ENCODE measurements around the gene GFOD1.
"Not testable (repeated sequence)": the region's sequence is repeated elsewhere in the genome, so short reads cannot be mapped to it uniquely, and the experiment has no call there.

The GFOD1 gene

DNA sequence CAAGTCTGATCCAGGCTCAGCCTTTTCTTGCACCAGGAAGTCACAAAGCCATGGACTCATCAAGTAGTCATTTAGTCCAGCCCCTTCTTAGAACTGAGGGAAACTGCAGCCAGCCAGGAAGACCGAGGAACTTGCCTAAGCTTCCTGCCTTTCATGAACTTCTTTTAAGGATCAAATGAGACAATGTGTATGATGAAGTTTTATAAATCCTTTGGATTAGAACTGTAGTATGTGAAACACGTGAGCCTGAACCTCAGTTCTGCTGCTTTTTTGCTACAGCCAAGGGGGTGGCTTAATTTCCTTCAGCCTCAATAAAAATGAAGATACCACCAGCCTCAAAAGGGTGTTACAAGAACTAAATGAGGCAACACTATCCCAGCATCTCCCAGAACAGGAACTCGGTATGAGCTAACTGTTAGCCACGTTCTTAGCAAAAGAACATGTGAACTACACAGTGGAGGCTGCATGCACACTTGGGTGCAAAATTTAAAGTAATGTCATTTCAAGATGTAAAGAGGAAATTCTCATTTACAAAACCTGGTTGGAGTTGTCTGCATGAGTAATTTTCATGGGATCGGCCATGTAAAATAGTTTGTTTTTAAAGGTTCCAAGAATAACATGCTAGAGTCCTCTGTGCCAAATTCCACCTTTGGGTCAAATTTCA is 83.0 kb downstream of the GFOD1 start:
- DNase-seq (ENCODE audit: low spot score), result peak; percentile 15

DNA sequence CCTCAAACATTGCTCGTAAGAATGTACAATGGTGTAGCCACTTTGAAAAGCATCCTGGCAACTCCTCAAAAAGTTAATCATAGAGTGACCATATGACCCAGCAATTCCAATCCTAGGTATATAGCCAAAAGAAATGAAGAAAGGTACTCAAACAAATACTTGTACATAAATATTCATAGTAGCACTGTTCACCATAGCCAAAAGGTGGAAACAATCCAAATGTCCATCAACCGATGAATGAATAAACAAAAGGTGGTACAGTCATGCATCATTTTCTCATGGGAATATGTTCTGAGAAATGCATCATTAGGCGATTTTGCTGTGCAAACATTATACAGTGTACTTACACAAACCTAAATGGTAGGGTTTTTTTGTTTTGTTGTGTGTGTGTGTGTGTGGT is 84.7 kb downstream of the GFOD1 start:
- no peak for DNase-seq (ENCODE audit: low spot score)

DNA sequence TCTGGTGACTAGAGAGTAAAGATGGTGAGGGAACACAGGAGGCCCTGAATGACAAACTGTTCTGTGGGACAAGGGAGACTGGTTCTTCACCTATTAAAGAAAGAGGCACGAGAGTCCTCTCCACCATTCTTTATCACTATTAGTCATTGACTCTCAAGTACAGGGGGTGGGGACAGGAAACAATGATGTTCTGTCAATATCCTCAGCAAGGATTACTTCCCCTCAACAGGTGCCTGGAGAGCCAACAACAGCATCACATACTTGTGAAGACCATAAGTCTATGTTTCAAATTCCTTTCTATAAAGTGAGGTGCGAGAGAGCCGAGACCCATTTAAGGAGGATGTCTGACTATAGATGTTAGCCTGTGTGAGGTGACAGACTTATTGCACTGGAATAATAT is 86.6 kb downstream of the GFOD1 start:
- DNase-seq (ENCODE audit: low spot score), result no peak

DNA sequence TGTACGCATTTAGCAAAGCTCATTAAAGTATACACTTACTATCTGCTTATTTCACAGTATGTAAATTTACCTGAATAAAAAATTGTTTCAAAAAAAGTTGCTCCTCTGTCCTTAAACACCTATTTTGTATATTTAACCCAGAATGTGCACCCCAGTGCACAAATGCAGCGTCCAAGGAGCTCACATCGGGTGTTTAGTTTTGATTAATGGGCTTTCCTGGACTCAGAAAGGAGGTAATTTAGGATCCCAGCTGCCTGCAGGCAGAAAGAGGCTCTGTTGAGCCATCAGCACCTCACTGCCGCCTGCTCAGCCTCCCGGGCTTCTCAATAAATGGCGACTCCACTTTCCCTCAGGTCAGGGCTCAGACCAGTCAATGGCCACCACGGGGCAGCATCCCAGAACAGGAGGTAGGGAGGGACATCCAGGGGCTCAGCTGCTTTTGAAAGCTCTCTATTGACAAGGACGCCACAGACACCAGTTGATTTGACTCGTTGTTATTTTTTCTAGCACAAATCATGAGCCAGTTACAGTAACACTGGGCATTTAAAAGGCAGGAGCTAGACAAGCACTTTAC is 88.9 kb downstream of the GFOD1 start:
- no peak for DNase-seq (ENCODE audit: low spot score)

DNA sequence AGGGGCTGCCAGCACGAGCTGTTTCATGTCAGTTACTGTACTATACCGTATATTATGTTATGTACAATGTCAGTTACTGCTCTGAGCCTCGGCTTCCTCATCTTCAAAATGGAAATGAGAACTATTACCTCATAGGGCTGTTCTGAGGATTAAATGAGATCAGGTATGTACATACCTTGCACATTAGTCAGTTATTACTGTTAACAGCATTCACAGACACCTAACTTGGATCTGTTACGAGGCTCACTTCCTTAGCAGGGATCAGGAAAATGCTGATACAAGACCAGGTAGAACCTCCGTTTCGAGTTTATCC is 89.4 kb downstream of the GFOD1 start:
- DNase-seq (ENCODE audit: low spot score), result peak; percentile 32

DNA sequence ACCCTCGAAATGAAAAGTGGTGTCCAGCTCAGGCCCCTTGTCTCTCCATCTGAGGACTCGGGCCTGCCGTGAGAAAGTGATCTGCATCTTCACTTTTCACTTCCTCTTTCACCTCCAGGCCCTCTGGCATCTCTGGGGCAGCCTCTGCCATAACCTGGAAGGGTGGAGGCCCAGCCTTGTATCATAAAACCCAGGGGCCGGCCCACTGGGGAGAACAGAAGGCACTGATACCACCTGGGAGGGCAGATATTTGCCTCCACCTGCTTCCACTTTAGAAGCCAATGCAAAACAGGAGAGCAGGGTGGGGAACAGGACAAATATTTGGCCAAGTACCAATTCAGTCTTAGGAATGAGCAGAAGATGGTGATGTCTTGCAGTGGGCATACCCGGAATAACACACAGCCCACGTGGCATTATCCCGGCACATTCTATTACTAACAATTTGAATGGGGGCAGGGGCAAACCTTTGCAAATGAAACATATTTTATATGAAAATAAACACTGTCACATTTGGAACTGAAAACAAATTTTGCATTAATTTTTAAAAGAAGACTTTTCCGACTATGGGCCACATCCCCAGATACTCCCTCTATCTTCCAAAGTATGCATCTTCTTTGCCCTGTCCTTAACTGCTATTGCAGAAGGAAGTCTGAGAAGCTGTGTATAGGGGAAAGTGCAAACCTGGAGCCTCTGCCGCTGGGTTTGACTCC is 89.9 kb downstream of the GFOD1 start:
- DNase-seq (ENCODE audit: low spot score), result peak; percentile 31

DNA sequence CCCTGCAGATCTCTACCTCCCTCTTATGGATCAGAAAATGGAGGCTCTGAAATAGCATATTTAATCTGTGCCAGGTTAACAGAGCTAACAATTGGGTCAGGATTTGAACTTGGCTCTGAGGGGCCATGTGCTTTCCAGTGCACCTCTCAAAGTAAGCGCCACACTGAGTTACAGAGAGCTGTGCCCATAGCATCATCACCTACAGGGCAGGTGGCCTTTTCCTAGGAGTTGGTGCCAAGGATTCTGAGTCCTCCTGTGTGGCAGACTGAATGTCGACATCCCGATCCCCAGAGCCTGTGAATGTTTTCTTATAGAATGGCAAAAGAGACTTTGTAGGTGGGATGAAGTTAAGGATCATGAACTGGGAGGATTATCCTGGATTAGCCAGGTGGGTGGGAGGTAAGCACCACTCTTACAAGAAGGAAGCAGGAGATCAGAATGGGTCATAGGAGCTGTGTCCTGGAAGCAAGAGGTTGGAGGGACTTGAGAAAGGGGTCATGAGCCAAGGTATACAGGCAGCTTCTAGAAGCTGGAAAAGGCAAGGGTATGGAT is 91.1 kb downstream of the GFOD1 start:
- DNase-seq (ENCODE audit: low spot score), result no peak

DNA sequence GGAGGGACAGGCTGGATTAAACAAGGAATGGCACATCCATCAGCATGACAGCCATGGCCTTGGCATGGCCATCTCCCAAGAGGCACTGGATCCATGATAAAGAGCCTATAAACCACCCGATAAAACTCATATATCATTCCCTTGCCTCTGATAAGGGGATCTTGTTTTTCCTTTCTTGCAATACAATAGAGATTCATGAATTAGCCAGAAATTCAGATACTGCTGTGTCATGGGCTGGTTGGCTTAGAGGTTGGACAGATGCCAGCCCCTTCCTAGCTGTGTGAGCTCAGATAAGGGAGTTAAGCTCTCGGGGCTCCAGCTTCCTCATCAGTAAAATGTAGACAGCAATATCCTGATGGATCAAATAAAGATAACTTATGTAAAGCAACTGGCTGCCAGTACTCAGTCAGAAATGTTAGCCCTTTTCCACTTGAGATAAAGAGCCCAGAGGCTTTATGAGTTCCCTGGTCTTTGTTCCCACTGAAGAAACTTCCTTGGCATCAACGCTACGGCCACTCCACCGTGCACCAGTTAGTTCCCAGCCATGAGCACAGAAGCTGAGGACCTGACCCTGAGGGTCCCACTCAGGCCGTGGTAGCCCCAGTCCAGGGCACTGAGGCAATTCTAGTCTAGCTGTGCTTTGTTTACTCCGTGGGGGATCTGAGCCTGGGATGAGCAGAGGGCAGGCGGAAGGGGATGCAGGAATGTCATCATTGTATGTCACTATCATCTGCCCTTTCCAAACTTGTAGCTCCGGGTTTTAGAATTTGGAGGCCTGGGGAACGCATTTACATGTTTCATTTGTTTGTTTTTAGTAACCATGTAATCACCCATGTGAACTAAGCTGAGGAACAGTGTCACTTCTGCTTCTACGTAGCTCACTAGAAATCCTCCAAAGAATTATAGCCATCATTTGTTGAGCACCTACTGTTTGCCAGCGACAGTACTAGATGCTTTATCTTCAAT is 91.8 kb downstream of the GFOD1 start:
- peak; percentile 82 for DNase-seq (ENCODE audit: low spot score)

DNA sequence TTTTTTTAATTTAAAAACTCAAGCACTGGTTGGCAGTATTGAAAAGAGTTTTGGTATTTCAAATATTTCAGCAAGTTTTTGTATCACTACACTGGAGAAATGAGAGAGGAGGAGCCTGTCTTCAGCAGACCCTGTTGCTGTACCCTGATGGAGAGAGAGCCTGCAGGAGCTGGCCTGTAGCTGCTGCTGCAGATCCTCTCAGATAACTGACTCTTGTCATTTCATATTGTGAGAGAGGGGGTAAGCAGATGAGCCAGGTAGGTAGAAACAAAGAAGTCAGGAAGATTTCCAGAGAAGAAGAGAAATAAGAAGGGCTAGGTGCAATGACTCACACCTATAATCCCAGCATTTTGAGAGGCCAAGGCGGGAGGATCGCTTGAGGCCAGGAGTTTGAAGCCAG is 94.9 kb downstream of the GFOD1 start:
- no peak for DNase-seq (ENCODE audit: low spot score)

DNA sequence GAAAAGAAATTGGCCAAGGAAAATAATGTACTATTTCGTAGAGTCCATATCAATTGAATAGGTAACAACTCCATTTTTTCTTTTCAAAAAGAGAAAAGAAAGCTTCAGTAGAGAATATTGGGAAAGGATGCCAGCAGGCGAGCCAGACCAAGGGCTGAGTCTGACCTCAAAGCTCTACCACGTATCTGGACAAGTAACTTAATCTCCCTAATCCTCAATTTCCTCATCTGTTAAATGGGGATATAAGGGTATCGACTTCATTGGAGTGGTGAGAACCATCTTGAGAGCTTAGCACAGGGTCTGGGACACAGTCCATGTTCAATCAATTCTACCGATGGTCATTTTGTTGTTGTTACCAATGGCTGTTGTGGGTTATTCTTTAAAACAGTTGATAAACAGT is 95.9 kb downstream of the GFOD1 start:
- DNase-seq (ENCODE audit: low spot score), result no peak

DNA sequence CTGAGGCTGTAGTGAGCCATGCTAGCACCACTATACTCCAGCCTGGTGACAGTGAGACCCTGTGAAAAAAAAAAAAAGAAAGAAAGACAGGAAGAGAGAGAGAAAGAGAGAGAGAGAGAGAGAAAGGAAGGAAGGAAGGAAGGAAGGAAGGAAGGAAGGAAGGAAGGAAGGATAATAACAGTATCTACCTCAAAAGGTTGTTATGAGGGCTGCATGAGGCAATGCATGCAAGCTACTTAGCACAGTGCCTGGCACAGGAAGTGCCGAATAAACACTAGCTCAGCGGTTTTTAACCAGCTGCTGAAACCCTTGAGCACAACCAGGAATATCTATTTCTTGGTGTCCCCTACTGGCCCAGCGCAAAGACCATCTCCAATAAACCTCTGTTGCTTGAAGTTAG is 96.7 kb downstream of the GFOD1 start:
- DNase-seq (ENCODE audit: low spot score), result no peak

DNA sequence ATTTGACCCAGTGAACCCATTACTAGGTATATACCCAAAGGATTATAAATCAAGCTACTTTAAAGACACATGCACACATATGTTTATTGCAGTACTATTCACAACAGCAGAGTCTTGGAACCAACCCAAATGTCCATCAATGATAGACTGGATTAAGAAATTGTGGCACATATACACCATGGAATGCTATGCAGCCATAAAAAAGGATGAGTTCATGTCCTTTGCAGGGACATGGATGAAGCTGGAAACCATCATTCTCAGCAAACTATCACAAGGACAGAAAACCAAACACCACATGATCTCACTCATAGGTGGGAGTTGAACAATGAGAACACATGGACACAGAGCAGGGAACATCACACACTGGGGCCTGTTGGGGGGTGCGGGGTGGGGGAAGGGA is 98.2 kb downstream of the GFOD1 start:
- DNase-seq (ENCODE audit: low spot score), result not testable (repeated sequence)

DNA sequence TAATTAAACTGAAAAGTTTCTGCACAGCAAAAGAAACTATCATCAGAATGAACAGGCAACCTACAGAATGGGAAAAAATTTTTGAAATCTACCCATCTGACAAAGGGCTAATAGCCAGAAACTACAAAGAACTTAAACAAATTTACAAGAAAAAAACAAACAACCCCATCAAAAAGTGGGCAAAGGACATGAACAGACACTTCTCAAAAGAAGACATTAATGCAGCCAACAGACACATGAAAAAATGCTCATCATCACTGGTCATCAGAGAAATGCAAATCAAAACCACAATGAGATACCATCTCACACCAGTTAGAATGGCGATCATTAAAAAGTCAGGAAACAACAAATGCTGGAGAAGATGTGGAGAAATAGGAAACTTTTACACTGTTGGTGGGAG is 98.6 kb downstream of the GFOD1 start:
- DNase-seq (ENCODE audit: low spot score), result not testable (repeated sequence)

DNA sequence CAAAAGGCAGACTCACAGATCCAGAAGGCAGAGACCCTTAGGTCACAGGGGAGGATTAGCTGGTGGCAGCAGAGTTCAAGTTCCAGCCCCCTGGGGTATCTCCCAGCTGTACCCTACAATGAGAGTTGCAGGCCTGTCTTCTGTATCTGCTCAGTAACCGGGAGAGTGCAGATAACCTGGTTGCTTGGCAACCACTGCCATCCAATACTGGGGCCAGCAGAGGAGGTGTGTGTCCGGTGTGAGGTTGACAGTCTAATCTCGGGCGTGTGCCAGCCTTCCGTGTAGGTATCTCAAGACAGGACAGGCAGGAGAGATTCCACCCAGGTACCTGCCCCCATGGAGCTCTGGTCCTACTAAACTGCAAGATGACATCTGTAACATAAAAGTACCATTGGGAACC is 102.4 kb downstream of the GFOD1 start:
- DNase-seq (ENCODE audit: low spot score), result no peak

DNA sequence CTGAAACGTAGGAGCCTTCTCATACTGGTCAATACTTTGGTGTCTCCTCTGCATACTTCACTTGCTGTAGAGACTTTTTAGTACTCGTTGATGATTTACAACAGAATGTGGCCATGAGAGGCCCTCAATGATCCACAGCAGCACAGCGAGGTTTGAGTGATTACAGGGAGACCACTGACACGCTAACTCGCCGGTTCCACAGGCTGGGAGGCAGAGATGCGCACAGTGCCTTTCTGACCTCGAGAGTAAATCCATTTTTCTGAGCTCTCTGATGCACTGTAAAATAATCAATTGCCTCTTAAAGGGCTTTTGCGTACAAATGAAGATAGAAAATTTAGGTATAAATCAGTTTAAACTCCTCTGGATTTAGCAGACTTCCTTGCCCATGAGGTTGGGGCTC is 102.9 kb downstream of the GFOD1 start:
- no peak for DNase-seq (ENCODE audit: low spot score)

DNA sequence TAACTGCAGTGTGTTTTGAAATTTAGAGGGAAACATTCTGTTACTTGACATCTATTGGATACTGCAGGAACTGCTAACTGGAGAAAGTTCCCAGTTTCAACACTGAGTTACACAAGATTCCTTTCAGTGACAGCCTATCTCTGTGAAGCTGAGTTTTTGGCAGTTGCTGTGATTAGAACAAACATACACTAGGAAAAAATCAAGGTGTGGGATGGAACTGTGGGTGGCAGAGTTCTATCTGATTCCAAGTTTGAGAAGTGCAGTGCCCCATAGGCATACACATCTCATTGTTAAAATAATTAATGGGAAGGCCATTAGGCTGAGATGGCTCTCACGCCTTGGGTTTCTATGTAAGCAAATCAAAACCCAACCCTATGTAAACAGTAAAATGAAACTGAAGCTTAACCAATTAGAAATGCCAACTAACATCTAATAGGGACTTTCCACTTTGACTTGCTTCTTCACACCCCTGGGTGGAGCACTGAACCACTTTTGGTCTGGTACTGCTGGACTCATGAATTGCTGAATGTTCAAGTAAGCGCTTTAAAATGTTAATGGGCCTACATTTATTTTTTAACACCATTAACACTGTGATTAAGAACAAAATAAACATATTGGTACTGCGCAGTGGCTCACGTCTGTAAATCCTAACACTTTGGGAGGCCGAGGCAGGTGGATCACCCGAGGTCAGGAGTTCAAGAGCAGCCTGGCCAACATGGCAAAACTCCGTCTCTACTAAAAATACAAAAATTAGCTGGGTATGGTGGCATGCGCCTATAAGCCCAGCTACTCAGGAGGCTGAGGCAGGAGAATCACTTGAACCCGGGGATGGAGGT is 103.9 kb downstream of the GFOD1 start:
- no peak for DNase-seq (ENCODE audit: low spot score)

DNA sequence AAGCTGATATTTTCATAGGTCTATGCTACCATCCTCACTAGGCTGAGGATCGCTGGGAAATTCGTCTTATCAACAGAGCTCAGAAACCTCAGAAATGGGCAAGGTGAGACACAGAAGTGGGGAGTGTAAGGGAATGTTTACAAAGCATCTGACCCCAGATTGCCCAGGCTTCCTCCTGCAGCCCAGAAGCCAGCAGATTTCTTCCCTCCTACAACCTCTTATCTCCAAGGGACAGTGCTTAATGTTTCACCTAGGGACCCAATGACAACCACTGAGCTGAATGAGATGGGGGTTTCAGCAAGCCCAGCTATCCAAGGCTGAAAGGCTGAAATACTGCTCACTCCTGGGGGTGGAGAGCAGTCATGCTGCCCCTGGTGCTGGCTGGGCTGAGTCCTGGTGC is 106.6 kb downstream of the GFOD1 start:
- no peak for DNase-seq (ENCODE audit: low spot score)

DNA sequence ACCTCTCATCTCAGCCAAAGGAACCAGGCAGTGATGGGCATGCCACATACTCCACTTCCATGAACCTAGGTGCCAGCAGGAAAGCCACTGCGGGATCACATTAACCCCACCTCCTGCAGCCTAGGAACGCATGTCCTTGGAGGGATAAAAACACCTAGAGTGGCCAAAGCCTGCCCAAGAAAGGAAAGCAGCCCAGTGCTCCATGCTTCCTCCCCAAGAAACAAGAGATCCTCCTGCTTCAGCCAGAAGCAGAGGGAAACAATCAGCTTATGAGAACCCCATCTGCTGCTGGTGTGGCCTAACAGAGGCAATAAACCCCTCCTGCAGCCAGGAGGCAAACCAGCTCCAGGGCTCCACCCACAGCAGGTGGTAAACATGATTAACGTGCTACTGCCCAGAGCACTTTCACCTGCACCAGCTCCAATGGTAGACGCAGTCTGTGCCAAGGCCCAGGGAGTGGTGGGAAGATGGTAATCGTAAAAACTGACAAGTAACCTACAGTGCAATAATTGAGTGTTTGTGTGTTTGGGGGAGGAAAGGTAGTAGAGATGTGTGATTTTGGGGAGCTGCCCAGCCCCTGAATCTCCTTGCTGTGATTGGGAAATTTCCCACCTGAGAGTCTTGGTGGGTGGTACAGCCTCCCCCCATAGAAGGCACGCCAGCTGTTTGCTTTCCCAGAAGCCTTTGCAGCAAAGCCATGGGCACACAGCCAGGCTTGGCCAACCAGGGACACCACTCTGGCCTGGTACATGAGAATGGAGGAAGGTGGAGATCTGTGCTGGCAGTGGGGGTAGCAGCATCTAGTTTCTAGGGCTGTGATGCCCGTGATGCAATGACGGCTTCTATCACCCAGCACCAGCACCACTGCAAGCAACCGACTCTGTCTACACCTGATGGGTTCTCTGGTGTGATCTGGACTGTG is 108.5 kb downstream of the GFOD1 start:
- DNase-seq (ENCODE audit: low spot score), result peak; percentile 67

DNA sequence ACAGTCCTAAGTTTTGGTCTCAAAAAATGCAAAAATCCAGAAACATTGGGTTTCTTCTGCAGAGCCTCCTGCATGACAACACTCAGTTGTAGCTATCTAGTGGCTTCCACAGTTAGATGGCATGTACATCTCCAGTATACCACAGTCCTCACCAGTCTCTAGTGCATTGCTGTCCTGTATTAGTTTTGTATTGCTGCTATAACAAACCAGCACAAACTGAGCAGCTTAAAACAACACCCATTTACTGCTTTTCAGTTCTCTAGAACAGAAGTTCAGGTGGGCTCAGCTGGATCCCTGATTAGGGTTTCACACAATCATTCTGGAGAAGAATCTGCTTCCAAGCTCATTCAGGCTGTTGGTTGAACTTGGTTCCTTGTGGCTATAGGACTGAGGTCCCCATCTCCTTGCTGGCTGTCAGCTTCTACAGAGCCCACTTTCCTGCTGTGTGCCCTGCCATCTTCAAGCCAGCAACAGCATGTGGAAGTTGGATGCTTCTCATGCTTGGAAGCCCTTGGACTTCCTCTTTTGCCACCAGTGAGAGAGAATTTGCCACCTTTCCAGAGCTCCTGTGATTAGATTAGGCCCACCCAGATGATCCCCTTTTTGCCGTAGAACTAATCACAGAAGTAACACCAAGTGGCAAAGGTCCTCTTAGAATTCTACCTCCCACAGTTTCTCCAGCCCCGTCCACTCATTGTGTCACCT is 110.2 kb downstream of the GFOD1 start:
- no peak for DNase-seq (ENCODE audit: low spot score)
